Ishikawa (cell line): ENCODE results near the gene LYRM7.

Source experiments
- CEBPB ChIP-seq: IDR thresholded peaks from 2 replicates; pipeline ENCODE4 v1.6.1; 2012
- CREB1 ChIP-seq: IDR thresholded peaks from 2 replicates; pipeline ENCODE4 v1.6.1; 2012; ENCODE audit warnings: low read depth
- EP300 ChIP-seq: IDR thresholded peaks from 2 replicates; pipeline ENCODE4 v1.6.1; 2012; ENCODE audit warnings: borderline replicate concordance
- FOXM1 ChIP-seq: IDR thresholded peaks from 2 replicates; pipeline ENCODE4 v1.6.1; 2012; ENCODE audit warnings: low read depth, borderline replicate concordance
- MAX ChIP-seq: IDR thresholded peaks from 2 replicates; pipeline ENCODE4 v1.6.1; 2012
- NFIC ChIP-seq: IDR thresholded peaks from 2 replicates; pipeline ENCODE4 v1.6.1; 2012
- RAD21 ChIP-seq: IDR thresholded peaks from 2 replicates; pipeline ENCODE4 v1.6.1; 2012; ENCODE audit warnings: low read depth
- REST ChIP-seq: IDR thresholded peaks from 2 replicates; pipeline ENCODE4 v1.6.1; 2012; ENCODE audit warnings: low read depth, mild to moderate bottlenecking
- TAF1 ChIP-seq: IDR thresholded peaks from 2 replicates; pipeline ENCODE4 v1.6.1; 2012; ENCODE audit warnings: low read depth, mild to moderate bottlenecking
- TEAD4 ChIP-seq: IDR thresholded peaks from 2 replicates; pipeline ENCODE4 v1.6.1; 2012
- USF1 ChIP-seq: IDR thresholded peaks from 2 replicates; pipeline ENCODE4 v1.6.1; 2012
- YY1 ChIP-seq: IDR thresholded peaks from 2 replicates; pipeline ENCODE4 v1.6.1; 2012; ENCODE audit warnings: low read depth
- ZBTB7A ChIP-seq: IDR thresholded peaks from 2 replicates; pipeline ENCODE4 v1.6.1; 2012; ENCODE audit warnings: low read depth

GRCh38 chr5:131186561-131187256 is 16.0 kb downstream of the LYRM7 start:
- TF ChIP-seq NFIC (no peak), MAX (no peak), EP300 (no peak), FOXM1 (no peak), REST (no peak), TAF1 (no peak), YY1 (no peak), CEBPB (no peak), CREB1 (no peak), TEAD4 (no peak), USF1 (no peak), RAD21 (no peak), ZBTB7A (no peak)
